ENCODE data around the gene LARGE1.

The LARGE1 gene

DNA sequence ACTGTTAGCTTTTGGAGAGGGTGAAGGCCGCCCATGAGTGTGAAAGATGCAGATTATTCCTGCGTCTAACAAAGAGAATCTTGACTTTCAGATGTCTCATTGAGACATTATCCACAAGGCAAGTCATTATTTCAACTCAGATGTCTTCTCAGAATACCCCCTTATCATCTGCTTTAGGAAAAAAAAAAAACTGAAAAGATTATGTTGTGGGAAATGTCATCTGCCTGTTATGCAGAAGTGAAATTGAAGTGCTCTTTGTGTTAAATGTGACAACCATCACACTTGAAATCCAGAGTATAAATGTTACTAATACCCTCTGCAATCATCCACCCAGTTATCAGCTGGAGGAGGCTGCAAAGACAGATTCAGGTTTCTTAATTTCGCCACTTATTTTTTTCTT lies 239.6 kb downstream of the LARGE1 start:
- H3K4me3 ChIP-seq (ENCODE audit: low read depth, low read length): no peak overlapping the region
- TF ChIP-seq, protein P1, sequence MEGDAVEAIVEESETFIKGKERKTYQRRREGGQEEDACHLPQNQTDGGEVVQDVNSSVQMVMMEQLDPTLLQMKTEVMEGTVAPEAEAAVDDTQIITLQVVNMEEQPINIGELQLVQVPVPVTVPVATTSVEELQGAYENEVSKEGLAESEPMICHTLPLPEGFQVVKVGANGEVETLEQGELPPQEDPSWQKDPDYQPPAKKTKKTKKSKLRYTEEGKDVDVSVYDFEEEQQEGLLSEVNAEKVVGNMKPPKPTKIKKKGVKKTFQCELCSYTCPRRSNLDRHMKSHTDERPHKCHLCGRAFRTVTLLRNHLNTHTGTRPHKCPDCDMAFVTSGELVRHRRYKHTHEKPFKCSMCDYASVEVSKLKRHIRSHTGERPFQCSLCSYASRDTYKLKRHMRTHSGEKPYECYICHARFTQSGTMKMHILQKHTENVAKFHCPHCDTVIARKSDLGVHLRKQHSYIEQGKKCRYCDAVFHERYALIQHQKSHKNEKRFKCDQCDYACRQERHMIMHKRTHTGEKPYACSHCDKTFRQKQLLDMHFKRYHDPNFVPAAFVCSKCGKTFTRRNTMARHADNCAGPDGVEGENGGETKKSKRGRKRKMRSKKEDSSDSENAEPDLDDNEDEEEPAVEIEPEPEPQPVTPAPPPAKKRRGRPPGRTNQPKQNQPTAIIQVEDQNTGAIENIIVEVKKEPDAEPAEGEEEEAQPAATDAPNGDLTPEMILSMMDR (IDR thresholded peaks at IDR 0.05; ENCODE audit: low read depth, low read length): no peak

DNA sequence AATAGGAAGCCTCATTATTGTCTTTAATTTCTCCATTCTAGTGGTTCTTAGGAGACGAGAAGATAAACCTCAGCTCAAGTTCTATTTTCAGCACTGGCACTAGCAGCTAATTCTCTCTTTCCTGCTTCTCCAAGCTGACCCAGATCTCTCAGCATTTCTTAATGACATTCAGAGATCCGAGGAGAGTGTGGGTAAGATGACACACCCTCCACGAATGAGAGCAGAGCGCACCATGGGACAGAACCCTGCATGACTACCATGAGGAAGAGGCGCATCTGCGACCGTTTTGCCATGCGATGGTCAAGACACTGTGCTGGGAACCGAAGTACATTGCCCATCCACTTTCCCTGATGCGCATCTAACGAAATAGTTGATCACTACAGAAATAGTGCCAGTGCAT lies 241.8 kb downstream of the LARGE1 start:
- H3K4me3 ChIP-seq (ENCODE audit: low read depth, low read length): no peak overlapping the region
- TF ChIP-seq, protein P1 (IDR thresholded peaks at IDR 0.05; ENCODE audit: low read depth, low read length): no peak

DNA sequence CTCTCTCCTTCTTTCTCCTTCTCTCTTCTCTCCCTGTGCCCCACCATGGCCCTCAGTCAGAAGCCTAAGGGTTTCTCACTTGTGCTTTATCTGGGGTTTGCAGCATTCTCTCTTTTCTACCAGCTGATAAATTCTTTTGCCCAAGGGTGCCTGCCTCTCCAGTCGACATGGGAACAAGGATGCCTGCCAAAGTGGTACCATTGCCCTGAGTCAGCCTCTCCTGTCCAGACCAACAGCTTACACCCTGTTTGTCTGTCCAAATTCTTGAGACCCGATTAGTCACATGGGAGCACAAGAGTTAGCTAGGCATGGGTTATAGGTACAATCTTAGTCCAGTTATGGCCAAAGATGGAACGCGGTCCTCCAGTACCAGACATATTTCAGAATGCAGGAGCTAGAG lies 242.7 kb downstream of the LARGE1 start:
- TF ChIP-seq, protein P1 (IDR thresholded peaks at IDR 0.05; ENCODE audit: low read depth, low read length): no peak
- H3K4me3 ChIP-seq (ENCODE audit: low read depth, low read length): no peak overlapping the region

DNA sequence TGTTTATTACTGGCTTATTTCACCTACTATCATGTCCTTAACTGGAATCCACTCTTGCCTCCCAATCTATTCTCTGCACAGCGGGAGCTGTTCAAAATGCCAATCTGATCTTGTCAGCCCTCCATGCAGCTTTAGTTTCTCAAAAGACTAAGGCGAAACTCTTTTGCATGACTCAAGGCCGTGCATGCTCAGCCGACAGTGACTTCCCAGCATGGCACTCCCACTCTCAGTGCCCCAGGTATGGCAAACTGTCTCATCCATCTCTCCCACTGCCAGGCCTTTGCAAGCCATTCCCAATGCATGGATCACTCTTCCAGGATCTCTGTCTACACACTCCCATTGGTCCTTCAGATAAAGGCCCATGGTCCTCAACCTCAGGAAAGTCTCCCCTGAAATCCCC lies 245.9 kb downstream of the LARGE1 start:
- TF ChIP-seq, protein P1 (IDR thresholded peaks at IDR 0.05; ENCODE audit: low read depth, low read length): no peak

DNA sequence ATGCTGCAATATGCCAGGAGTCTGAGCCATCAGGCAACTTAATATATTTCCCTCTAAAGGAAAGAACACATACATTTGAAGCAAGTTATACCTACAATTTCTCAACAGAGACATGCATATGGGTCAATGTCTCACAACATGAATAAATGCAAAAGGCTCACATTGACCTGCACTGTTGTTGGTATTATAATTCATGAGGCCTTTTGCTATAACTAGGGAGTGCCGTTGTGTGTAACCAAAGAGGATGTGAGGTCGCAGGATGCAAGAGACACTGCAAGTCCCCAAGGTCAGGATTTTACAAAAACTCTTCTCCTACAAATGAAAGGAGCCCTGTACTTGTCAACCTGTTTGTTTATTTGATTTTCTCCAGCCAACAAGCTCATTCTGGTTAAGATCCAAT lies 250.5 kb downstream of the LARGE1 start:
- TF ChIP-seq, protein P1 (IDR thresholded peaks at IDR 0.05; ENCODE audit: low read depth, low read length): no peak
- H3K4me3 ChIP-seq (ENCODE audit: low read depth, low read length): no peak overlapping the region

More for the DNA sequence above, 245.9 kb downstream of the LARGE1 start:
- no peak overlapping the region for H3K4me3 ChIP-seq (ENCODE audit: low read depth, low read length)

DNA sequence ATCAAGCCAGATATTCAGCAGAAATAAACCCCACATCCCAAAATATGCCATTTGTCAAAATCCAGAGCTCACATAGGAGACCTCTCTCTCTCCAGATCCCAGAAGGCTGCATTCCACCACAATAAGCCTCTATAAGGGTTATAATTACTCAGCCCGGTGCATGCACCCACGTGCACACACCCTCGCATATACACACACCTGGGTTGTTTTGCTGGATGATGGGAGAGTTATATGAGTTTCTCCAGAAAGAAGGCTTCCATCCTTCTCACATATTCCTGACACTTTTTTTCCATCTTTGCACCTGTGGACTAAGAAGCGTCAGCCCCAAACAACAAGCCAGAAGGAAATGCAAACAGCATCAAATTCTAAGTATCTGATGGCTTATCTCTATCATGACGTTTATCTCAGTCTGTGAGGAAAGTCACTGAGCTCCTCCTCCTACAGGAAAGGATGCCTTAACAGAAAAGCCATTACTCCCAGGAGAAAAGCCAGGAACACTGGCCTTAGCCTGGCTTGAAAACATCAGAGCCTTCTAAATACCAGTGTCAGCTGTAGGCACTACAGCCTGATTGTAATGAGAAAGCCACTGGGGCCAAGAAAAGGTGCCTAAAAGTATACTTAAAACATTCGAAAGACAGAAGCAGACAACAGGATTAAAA lies 253.2 kb downstream of the LARGE1 start:
- H3K4me3 ChIP-seq (ENCODE audit: low read depth, low read length): no peak overlapping the region
- TF ChIP-seq, protein P1 (IDR thresholded peaks at IDR 0.05; ENCODE audit: low read depth, low read length): no peak

DNA sequence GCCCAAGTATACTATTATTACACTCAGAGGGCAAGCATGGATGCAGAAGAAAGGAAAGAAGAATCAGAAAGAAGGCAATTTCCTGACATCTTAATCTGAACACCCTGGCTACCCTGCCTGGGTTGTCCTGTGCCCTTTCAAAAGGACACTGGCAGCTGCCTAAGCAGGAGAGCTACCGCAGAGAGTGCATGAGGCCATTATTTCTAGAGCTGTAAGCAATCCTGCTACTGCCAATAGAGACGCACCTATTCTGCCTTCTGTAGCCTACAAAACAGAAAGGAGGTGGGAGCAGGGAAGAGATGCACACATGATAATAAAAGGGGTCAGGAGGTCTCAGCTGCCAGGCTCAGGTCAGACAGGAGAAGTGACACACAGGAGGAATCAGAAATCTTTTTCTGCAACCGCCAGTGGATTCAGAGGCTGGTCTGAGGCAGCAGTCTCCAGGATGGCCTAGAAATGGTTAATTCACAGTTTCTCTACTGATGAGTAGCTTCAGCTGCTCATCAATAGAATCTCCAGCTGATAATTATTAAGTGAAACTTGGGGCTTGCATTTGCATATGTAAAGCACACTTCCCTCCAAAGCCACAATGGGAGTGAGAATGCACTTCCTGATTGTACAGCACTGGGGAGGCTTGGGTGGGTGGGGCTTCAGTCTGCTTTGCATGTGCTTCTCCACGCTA lies 253.9 kb downstream of the LARGE1 start:
- TF ChIP-seq, protein P1 (IDR thresholded peaks at IDR 0.05; ENCODE audit: low read depth, low read length): no peak
- no peak overlapping the region for H3K4me3 ChIP-seq (ENCODE audit: low read depth, low read length)
